GM21786 (cell line): Measurements from ENCODE around the gene SP140.
A peak's percentile ranks its signal among the peaks of the same experiment; 100 is the strongest.
"Not testable (repeated sequence)": the region's sequence is repeated elsewhere in the genome, so short reads cannot be mapped to it uniquely, and the experiment has no call there.

Experiments used
- ATAC-seq: cut with Tn5 transposase; IDR thresholded peaks from one replicate; pipeline ENCODE4 v1.9.1; 2021; ENCODE audit not compliant: unreplicated experiment

SP140 gene

DNA sequence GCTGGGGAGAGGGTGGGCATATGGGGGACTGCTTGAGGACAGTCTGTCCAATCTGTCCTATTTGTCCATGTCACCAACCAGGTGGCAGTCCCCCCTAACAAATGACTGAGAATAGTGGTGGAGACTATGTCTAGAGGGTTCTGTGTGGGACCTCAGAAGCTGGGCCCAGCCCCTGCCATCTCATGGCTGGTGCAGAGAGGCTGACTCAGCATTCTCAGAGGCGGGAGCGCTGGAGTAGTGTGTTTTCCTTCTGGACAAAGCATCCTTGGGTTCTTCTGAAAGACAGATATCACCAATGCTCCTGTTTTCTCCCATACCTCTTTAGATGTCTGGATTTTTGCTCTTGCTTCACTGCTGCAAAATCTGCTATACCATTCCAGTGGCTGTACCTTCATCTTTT is 57.4 kb downstream of the SP140 start:
- no peak for ATAC-seq

DNA sequence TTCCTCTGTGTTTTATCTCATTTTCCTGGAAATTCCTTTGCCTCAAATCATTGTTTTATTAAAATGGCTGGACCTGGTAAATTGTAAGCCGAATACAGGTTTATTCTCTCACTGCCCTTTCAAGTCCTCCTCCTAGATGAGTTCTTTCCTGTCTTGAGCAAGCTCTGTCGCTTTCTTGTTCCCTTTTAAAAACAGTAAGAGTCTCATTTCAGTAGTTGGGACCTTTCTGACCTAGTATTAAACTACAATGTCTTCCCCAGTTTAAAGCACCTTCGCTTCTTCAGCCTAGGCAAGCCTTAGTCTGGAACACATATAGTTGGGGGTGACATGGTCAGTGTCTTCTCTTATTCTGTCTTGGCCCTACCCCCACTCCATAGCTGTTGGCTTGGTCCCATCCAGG is 60.5 kb downstream of the SP140 start:
- no peak for ATAC-seq

DNA sequence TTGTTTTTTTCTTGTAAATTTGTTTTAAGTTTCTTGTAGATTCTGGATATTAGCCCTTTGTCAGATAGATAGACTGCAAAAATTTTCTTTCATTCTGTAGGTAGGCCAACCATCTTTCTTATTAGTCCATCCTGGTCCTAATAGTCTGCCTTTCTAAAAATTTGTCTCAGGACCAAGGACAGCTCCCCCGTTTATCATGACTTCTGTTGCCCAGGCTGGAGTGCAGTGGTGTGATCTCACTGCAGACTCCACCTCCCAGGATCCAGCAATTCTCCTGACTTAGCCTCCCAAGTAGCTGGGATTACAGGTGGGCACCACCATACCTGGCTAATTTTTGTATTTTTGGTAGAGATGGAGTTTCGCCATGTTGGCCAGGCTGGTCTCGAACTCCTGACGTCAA is 63.8 kb downstream of the SP140 start:
- not testable (repeated sequence) for ATAC-seq

DNA sequence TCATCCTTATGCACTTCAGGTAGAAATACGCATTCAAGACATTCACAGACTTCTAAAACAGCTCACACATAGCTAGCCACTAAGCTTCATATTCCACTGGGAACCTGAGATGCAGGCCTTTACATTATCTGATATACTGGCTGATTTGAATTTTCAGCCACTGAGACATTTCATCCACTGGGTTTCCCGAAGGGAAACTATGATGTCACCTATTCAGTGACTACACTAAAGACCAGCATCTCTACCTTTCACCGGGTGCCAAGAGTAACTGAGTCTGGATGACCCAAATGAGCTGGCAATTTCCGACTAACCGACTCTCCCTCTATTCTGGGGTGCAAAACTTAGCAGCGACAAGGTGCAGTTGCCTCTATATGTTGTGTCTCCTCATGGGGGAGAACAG is 69.7 kb downstream of the SP140 start:
- no peak for ATAC-seq

DNA sequence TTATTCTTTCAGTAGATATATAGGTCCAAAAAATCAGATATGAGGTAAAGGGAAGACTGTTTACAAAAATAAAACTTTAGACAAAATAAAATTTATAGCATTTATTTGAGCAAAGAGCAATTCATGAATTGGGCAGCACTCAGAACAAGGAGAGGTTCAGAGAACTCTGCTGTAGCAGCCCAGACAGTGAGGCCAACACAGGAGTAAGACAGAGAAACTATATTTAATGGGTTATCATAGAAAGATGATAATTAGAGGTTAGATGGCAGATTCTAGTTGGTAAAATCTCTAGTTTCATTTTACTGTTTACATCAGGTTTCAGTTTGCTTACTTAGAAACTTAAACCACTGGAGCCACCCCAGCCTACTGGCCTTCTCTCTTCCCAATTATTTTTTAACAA is 71.4 kb downstream of the SP140 start:
- ATAC-seq: no peak

DNA sequence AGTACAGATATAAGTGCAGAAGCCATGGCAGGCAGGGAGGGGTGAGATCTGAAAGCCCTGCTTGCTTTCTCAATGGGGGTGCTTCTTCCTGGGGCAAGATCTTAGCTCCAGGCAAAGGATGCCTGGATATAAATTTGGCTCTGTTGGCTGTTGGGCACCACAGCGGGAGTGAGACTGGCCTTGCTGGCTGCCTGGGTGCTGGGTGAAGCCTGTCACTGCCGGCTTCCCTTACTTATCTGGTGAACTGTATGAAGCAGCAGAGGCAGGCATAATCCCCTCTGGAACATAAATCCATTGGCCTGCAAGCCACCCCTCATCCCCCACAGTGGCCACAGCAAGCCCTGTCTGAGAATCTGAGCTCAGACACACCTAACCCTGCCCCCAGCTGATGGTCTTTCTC is 74.1 kb downstream of the SP140 start:
- ATAC-seq: no peak

DNA sequence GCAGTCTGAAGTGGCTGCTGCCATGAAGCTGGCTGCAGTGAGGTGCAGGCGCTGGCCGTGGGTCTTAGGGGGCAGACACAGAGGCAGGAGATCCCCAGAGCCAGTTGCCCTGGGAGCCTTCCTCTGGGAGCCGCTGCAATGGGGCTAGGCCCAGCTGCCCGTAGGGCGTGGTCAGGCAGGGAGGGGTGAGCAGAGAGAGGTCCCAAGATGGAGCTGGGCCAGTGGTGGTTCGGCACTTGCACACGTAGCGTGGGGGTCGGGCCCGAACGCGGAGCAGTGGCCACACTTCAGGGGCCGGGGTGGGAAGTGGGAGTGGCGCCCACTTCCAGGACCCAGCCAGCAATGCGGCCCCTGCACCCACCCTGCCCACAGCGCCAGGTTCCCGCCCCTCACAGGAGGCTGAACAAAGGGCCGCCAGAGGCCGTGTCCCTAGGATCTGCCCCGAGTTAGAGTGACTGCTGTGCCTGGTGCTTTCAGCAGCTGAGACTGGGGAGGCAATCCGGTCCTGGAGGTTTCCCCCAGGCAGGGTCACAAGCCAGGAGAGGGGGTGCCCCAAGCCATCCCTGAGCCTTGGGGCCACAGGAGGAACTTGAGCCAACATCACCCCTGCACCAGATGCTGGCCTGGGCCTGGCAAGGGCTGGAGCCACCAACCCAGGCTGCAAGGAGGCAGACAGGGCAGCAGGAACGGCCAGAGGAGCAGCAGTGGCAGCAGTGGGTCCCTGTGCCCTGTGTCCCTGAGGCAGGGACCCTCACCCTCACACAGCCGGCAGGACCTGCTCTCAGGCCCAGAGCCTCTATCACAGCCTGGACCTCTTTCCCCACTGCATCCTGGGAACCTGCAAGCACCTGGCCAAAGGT is 80.1 kb downstream of the SP140 start:
- ATAC-seq: no peak

DNA sequence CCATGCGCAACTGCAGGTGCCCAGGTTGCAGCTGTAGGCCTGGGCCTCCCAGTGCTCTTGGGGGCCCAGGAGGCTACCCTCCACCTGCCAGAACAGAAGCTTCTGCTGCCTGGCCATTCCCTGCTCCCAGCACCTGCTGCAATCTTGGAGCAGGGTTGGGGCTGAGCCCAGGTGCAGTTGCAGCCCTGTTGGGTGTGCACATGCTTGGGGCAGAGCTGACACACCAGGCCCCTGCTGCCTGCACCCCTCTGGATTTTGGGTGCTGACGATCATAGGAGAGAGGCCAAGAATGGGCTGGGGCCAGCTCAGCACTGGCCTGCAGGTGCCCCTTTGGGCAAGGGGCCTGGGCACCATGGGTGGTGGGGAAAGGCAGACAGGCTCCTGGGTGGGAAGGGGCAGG is 80.9 kb downstream of the SP140 start:
- no peak for ATAC-seq

DNA sequence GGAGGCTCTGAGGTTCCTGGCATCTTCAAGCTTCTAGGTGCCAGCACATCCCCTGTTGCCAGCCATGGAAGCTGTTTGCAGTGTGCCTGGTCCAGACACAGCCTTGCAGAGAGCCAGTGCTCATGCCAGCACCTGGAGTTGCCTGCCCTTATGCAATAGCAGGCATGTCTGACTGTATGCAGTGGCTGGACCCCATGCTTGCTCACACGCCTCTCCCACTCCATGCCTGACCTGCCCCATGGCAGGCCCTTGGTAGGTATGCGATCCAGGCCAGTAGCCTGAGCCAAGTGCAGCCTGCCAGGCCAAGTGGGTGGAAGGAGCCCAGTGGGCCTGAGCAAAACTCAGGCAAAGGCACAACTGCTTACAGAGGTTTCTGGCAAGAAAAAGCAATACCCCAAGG is 81.9 kb downstream of the SP140 start:
- ATAC-seq: no peak

DNA sequence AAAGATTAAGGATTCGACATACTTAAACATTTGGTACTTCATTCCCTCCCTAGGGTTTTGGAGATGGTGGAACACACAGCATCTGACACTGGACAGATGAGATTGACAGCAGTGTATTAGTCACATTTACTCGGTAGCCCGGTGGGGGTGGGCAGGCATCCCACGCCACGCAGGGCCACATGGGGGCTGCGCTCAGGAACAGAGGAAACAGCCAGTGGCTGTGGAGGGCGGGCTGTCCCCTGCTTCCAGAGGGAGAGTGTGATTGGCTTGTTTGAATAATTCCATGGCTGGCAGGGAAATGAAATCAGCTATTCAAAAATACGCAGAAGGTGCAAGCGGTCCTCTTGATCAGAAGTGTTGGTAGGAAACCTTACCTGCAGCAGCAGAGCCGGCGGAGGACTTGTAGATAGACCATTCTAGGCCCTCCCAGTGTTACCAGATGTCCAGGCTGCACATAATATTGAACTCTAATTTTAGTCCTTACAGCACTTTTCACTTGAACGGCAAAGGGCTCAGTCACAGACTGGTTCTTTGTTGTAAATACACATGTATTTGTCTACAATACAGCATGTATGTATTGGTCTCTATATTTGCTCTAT is 83.0 kb downstream of the SP140 start:
- ATAC-seq: no peak

DNA sequence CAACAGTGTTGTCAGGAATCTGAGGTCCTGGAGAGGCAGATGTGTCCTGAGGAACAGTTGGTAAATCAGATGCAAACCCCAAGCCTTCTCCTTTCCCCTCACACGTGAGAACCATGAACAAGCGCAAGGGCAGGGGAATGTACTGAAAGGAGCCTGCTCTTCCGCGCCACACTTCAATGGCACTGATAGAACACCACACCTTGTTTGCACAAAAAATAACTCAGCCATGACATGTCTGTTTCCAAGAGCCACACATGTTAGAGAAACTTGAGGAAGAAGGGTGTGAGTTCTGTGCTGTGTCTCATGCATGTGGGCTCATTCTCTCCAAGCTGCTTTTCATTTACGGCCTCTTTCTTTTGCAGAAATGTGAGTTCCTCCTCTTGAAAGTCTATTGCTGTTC is 85.3 kb downstream of the SP140 start:
- ATAC-seq: not testable (repeated sequence)

DNA sequence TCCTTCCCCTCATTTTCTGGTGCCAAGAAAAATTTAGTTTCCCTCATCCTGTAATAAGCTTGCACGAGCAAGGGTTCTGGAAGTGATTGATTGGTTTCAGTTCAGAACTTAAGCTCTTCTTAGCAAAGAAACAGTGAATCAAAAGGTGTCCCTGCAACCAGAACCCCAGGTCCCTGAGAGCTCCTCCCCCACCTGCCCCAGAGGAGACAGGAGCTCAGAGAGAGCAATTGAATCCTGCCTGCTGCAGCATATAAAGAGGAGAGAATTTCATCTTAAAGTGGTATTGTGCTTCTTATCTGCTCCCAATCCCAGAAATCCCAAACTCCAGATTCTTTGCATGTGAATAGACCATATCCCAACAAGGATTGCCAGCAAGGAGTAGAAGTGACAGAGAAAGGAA is 86.1 kb downstream of the SP140 start:
- ATAC-seq: not testable (repeated sequence)

DNA sequence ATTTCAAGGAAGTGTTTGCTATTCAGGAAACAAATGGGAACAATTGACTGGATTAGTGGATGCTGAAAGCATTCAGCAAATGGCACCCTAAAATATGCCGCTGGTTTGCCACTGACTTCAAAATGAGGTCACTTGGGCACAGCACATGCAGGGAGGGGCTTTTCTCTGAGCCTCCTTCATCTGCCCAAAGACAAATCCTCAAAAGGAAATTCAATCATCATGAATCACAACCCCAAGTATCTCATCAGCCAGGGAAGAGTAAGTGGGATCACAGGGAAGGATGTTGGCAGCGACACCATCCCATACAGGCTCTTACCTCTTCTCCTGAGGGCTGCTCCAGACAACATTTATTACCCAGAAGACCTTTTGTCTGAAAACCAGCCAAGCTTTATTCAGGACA is 87.1 kb downstream of the SP140 start:
- ATAC-seq: no peak

DNA sequence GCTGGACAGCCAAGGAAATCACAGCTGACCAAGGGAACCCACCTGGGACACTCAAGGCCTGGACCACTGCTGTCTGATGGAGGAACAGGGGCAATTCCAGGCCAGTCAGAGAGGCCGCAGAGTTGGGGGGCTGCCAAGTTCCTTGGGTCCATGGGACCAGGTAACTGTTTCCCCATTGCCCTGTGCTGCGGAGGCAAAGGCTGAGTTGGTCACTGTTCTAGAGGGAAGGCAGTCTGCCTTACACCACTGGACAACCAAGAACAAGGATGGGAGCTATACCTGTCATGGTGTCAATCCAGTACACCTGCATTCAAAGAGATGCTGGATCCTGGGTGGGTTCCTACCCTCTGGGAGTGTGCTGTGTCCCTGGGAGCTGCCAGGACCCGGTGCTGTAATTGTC is 91.8 kb downstream of the SP140 start:
- no peak for ATAC-seq

DNA sequence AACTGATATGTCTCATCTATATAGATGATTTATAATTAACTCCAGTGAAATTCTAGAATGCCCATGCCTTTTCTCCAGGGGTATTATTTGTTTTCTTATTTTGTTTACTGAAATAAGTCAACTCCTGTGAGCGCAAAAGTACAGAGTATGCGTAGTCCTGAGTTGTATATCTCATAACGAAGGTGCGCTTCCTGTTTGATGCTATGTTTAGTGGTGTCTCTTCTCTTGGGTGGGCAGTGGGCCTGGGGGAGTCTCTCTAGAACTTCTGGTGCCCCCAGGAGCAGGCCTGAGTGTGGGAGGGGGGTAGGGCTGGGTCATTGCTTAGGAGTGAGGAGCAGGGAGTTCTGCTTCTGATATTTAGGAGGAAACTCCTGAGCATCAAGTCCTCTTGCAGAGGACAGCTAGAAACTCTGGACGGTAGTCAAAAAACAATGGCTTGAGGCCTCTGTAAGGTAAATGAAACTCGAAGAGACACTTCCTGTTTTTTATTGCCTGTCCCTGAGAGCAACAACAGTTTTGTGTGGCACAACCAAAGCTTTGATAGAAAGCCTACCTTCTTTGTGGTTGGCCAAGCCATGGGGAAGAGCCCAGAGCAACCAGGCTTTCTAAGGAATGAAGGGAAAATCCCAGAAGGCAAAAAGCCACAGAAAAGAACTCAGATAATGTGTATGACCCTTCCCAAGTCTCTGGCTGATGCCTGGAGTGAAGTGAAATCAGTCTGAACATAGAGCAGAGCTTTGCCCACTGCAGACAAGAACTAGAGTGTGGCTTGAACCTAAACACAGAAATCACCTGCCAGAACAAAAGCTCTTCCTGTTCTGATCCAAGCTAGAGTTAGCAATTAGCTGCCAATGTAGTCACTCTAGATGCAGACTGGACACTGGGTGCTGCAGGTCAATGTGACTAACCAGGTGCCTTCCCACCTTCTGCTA is 92.9 kb downstream of the SP140 start:
- peak; percentile 32 for ATAC-seq

DNA sequence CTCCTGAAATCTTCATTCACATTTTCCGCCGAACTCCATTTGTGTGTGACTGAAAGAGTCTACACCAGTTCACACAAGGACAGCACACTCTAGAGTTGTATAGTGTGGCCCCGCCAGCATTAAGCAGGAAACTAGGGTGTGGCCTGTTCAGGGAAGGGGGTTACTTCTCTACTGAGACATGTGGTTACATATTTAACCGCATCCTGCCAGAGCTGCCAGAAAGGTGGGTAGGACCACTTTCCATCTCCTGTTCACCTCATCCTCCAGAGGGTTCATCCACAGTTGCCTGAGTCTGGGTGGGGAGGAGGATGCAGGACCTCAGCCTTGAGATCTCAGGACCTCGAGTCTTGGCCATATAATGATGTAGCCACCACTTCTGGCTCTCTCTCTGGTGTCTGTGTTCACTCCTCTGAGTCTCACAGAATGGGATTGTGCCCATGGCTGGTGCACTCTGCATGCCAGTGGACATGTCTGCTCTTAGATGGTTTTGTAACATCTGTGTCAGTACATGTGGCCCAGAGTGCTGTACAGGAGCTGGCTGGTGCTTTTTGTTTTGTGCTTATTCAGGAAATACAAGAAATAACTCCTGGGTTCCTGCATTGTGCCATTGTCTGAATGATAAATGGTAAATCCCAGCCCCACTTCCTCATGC is 93.8 kb downstream of the SP140 start:
- peak; percentile 78 for ATAC-seq

DNA sequence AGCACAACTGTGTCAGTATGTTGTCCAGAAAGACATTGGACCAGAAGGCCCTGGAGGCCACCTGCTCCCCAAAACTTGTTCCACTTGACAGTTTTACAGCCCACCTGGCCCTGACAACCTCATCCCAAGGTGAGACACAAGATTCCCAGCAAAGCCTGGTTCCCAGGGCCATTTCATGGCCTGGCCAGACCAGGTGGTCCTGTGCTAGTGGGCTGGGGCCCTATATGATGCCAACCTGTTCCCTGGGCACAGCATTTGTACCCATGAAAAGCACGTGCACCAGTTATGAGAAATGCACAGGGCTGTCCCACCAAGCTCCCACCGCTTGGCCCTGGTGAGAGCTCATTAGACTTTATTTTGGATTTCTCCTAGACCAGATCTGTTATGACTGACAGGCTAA is 95.5 kb downstream of the SP140 start:
- ATAC-seq: no peak

DNA sequence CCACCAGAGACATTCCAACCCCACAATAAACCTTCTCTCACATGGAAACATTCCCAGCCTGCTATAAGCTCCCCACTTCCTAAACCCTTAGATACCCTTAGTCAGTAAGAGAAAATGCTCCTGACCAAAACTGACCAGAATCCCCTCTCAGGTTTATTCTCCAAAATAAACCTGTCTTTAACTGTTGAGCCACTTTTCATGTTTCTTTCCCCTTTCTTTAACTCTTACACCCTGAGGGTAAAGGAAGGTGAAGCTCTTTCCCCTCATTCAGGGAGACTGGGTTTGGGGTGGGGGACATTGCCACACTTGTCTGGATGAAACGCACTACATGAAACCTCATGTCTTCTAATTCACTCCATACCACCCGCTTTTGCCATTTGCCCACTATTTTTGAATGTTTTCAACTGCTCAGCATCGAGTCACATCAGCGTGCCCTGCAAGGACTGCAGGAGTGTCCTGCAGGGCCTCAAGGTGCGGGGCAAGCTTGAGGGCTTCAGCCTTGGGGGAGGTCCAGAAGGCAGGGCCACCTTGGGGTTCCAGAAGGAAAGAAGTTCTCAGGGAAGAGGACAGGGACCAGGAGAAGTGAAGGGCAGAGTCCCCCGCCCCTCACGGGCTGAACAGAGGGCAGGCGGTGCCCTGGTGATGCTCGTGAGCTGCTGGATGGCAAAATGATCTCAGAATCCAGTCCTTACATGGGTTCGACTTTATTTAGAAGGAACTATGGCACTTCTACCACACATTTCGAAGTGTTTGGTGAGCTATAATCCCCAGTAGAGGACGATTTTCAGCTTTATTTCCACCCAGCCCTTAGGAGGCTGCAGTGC is 97.2 kb downstream of the SP140 start:
- ATAC-seq: no peak

DNA sequence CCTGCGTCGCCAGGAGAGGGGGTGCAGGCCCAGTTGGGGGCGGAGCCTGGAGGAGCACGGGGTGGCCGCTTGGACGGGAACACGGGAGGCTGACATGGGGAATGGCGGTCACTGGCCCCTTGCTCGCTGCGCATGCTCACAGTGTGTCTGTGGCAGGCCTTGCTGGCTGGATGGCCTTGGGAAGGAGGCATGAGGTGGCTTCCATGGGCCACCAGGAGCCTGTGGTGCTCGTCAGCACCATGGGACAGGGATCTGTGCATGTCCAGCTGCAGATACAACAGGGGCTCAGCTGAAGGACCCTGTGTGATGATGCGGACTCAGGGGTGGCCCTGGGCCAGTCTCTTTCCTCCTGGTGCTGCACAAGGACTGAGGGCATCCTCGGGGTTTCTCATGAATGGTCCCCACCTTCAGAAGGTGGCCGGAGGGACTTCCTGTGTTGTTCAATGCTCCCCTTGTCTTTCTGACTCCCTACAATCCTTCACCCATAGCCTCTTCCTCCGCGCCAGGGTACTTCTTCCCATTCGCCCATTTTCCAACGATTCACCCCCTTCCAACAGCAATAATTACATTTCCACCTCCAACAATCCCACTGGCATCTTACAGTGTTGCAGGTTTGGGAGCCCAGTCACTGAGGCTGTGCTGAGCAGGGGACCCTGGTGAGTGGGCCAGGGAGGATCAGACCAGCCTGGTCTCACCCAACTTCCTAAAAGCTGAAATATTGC is 98.0 kb downstream of the SP140 start:
- ATAC-seq: no peak

DNA sequence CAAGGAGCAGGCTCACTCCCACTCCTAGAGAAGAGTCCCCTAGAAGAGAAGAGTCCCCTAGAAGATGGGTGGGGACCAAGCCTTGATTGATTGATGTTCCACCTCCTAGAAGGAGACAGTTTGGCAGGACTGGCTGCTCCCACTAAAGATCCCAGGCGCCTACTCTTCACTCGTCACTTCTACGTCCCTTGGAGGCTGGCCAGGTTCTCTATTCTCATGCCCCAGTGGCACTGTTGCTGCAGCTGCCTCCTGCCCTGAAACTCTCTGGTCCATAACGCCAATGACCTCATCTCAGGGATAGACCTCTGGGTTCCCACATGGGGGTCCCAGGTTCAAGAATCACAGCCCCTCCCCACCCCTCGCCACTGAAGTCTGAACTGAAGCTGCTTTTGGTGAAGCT is 99.0 kb downstream of the SP140 start:
- ATAC-seq: no peak
